SIG-M5 treated with dmso at 0.1 percent for 504 hours (cell line): ENCODE measurements around the gene PHF23.
A peak's percentile ranks its signal among the peaks of the same experiment; 100 is the strongest.
"Not testable (repeated sequence)": the region's sequence is repeated elsewhere in the genome, so short reads cannot be mapped to it uniquely, and the experiment has no call there.

Experiments used
- DNase-seq: peaks from one replicate; lab custom pipeline; 2025; ENCODE audit not compliant: unreplicated experiment; lab: John Stamatoyannopoulos, UW

The PHF23 gene

DNA sequence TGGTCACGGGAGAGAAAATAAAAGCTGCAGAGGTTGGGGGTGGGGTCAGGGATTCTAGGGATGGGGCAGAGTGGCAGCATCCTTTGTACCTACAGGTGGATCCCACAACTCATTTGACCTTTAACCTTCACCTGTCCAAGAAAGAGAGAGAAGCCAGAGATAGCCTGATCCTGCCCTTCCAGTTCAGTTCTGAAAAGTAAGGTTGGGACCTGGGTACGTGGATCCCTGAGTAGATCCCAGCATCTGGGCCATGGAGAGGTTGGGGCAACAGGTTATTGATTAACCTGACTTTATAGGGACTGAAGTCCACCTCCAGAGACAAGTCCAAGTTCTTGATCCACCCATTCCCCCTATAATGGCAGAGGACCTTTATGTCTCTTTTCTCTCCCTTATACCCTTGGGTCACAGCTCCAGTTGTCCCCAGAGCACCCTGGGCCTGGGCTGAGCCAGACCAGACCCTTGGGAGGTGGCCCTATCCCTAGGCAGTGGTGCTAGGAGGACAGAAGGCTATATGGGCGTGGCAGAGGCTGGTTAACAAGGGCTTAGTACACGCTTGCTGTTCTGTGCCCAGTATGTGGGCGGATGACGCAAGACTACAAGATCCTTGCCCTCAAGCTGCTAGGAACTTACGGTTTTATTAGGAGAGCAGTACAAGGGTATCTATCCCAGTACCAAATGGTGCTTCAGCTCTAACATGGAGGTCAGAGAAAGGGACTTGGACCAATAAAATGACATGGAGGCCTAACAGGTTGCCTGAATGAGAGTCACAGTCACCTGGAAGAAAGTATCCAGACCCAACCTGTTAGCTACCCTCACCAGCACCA lies 19.7 kb upstream of the PHF23 start:
- peak; percentile 54 for DNase-seq

DNA sequence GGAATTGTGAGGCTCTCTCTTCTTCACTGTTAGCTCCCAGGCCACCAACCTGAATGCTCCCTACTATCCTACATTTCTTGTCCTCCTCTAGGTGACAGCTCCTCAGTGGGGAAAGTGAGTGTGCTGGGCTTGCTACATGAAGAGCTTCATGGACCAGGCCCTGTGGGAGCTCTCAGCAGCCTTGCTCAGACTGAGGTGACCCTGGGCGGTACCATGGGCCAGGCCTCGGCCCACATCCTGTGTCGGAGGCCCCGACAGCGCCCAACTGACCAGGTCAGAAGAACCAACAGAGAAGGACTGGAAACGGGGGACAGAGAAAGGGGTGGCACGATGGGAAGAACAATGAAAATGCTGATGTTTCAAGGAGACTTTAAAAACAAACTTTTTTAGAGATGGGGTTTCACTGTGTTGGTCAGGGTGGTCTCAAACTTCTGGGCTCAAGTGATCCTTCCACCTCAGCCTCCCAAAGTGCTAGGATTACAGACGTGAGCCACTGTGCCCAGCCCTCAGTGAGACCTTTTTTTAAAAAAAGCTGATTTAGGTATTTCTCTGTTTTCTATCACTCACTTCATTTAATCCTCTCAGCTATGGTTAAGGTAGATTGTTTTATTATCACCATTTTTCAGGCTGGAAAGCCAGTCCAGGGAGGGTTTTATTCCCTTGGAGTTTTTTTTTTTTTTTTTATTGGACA lies 17.7 kb upstream of the PHF23 start:
- DNase-seq = no peak

DNA sequence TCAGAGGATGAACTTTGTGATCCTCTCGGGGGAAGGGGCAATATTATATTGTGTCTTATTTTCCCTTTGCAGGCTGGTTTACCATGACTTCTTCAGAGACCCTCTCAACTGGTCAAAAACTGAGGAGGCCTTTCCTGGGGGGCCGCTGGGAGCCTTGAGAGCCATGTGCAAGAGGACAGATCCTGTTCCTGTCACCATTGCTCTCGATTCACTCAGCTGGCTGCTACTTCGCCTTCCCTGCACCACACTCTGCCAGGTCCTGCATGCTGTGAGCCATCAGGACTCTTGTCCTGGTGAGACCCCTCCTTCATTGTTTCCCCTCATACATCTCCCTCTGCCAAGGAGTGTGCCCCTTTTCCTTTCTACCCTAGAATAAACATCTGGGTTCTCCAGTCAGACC lies 15.3 kb upstream of the PHF23 start:
- no peak for DNase-seq

DNA sequence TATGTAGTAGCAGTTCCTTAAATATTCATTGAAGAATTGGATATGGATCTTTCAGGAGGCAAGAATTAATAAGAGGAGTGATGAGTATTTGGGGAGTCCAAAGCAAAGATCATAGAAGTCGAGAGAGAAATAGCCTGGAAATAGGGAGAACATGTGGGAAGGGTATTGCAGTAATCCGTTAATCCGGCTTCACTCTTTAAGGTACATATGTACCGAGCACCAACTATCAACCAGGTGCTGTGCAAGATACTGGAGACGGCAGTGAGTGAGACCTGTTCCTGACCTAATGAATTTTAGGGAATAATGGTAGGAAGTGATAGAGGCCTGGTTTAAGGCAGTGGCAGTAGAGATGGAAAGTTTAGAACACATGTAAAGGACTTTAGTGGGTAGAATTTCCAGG lies 13.8 kb upstream of the PHF23 start:
- DNase-seq = no peak

DNA sequence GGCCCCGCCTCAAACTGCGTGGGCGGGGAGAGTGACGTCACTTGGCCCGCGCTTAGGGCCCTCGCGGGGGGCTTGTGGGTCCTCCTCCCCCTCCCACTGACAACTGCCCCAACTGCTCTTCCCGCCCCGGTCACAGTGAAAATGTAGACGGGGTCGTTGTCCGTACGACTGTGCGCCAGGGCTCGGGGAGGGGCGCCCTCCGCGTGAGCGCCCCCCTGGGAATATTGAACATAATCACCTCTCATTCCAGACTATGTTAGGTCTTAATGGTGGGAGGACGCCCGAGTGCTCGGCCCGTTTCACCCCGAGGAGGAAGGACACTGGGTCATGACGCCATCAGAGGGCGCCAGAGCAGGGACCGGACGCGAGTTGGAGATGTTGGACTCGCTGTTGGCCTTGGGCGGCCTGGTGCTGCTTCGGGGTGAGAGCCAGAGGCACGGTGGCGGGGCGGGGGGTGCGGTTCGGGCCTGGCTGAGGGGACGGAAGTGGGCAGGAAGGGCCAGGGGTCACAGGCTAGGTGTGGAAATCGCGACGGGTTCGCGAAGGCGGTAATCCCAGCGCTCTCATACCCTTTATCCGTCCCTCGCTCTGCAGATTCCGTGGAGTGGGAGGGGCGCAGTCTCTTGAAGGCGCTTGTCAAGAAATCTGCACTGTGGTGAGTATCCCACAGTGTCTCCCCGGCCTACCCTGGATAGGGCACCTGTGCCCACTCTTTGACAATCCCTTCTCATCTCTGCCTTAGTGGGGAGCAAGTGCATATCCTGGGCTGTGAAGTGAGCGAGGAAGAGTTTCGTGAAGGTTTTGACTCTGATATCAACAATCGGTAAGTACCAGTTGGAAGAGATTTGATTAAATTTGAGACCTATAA lies 13.2 kb upstream of the PHF23 start, which contains the start of gene ELP5:
Gene ELP5, plus strand, starts transcription at position 40 of the 868 bp plus-strand sequence. Its CDS starts 336 bp downstream, at position 376.
- DNase-seq = peak; percentile 86

DNA sequence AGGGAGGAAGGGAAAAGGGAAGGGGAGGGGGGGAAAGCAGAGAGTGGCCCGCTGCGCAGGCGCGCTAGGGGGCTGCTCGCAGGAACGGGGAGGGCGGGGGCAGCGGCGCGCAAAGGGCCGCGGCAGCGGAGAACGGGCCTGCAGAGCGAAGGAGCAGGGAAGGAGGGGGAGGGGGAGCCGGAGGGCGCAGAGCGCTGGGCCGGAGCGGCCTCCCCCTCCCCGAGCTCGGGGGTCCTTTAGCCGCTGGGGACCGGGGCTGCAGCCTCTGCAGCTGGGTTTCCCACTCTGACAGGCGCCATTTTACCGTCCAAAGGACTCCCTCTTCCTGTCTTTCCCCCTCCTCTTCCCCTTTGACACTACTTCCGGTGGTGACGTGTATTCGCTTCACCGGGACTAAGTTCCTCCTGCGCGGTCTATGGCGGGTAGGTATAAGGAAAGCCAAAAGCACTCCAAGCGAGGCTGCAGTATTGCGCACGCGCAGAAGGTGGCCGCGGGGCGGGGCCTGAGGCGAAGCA lies 12.5 kb upstream of the PHF23 start, which contains the start of gene CTDNEP1:
Gene CTDNEP1, minus strand, starts transcription at position 74 of the 515 bp plus-strand sequence. CDS start 438 bp downstream, outside the sequence.
- peak; percentile 98 for DNase-seq

DNA sequence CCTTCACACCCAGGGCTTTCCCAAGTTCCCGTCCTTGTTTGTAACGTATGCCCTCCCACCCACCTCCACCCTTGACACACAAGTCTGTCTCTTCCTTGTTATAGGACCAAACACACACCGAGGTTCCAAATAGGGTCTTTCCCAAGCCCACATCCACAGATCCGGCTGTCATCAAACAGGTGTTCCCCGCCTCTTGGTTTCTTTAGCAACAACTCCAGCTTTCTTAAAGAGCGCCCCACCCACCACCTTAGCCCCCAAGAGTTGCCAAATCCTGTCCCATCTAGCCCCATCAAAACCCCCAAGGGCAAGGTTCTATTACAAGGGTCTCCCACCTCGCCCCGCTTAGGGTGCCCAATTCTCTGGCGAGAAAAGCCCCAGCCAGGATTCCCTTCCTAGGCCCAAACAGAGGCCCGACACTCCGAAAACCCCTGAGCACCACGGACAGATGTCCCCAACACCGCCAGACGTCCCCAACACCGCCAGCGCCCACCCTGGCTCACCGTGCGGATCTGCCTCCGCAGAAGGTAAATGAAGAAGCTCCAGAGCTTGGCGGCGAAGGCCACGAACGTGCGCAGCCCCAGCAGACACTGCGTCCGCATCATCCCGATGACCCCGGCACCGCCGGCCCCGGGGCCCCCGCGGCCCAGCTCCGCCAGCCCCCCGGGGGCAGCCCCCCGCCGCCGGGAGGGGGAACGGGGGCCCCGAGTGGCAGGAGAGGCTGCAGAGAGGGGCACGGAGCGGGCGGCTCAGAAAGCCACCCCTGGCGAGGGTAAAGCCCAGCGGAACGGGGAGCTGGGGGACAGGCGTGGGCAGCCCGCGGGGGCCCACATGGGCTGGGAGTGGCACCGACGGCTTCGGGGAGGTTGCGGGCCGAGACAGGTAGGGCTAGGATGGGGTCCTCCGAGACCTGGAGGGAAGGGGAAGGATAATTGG lies 11.7 kb upstream of the PHF23 start:
- no peak for DNase-seq

DNA sequence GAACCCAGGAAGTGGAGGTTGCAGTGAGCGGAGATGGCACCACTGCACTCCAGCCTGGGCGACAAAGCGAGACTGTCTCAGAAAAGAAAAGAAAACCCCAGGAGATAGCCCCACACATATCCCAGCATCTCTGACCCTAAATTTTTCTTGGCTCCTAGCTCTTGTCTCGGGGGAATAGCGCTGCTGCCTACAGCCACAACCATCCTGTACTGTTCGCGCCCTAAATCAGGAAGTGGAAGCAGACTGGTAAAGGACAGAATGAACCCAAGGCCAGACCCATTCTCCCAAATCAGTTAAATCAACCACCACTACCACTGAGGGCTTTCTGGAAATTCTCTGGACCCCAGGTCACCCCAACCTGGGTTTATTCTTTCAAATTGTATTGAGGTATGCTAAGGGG lies 10.6 kb upstream of the PHF23 start:
- DNase-seq = peak; percentile 46

DNA sequence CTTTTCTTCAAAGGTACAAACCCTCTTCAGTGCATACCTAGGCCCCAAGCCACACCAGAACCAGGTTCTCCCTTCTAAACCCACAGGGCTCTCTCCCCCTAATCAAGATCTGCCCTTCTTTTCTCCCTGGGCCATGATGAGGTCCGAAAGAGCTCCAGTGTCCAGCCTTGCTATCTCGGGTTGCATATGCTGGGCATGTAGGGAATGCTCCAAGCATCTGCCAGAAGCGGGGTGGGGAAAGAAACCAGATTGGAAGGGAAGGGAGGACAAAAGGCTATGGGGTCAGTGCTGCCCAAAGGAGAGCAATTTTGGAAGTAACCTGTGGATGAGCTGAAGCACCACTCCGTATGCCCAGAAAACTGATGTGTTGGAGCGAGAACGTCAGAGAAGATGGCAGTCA lies 10.0 kb upstream of the PHF23 start:
- DNase-seq = no peak

DNA sequence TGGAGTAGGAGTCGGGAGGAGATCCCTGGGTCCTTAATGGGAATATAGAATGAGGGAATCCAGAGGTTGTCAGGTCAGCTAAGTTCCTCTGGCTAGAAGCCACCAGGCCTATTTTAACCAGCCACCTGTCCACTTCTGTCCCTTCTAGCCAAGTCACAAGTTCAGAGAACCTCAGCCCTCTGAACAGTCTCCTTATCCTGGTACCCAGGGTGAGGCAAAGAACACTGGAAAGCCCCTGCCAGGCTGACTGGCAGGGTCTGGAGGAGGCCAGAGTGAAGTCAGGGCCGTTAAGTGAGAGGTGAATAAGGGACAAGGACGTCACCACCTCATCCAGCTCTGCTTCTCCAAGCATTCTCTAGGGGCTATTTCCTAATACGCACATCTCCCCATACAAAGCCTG lies 9.5 kb upstream of the PHF23 start:
- no peak for DNase-seq

DNA sequence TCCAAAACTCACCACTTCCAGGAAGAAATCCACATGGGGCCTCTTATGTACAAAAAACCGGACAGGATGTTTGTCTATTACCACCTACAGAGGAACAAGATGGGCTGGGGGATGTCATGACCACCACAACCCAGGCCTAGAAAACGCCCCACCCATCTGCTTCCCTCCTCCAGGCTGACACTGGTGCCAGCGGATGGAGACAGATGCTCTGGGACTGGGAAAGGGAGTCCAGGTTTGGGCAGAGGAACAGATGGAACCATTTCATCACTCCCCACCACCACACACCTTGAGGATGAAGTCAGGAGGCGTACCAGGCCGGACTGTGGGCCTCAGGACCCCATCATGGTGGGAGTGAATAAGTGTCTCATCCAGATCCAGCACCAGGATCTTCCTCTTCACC lies 7.5 kb upstream of the PHF23 start:
- DNase-seq = no peak

DNA sequence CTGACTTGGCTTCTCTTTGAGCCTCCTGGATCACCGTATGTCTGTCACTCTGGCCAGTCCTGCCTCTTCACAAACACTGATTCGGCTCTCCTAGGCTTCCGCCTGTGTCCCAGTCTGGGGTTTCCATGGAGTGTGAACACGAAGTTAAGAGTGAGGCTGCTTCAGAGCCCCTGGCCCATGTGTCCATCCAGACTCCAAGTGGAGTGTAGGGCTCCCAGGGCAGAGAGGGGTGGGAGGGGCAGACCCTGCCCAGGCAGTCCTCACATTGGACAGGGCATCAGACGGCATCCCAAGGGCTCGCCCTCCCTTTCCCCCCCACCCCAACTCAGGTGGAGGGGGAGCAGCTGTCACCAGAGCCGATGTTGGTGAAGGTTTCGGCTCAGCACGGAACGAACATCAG lies 4.6 kb upstream of the PHF23 start:
- not testable (repeated sequence) for DNase-seq

DNA sequence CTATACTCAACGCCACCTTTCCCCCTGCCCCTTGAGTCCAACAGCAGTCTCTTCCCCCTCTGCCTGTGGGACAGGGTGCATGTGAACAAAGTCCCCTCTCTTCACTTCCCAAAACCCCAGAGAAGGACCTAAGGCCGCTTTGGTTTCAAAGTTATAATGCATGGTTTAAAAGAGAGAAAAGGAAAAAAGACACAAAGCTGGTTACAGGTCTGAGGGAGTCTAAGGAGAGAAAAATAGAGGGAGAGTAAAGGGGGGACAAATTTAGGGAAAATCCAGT lies 4.1 kb upstream of the PHF23 start:
- no peak for DNase-seq

DNA sequence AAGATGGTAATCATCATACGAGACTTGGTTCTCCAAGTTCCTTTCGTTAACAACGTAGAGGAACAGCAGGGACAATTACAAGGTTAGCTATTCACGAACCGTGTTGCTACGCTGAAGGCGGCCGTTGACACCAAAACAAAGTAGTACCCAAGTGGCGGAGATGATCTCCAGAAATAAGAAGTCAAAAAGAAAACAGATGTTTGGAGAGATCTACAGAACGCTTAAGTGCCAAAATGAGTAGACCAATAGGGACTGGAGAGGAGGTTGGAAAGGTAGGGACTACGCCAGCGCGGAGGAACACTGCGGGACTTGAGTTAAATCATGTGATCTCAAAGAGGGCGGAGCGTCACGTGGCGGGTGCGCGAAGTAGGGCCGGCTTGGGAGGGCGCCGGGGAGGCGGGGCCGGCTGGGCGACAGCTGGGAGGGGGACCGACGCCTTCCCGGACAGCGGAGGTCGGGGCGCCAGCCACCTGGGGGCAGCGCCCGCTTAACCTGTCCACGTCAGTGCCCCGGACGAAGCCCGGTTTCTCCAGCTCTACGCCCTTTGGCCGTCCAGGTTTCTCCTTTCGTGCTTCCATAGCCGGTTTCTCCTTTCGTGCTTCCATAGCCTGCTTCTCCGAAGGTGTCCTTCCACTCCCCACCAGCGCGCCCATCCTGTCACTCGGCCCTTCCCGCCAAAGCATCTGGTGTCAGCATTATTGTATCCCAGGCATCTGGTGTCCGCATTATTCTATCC lies 3.6 kb upstream of the PHF23 start:
- DNase-seq = peak; percentile 86

DNA sequence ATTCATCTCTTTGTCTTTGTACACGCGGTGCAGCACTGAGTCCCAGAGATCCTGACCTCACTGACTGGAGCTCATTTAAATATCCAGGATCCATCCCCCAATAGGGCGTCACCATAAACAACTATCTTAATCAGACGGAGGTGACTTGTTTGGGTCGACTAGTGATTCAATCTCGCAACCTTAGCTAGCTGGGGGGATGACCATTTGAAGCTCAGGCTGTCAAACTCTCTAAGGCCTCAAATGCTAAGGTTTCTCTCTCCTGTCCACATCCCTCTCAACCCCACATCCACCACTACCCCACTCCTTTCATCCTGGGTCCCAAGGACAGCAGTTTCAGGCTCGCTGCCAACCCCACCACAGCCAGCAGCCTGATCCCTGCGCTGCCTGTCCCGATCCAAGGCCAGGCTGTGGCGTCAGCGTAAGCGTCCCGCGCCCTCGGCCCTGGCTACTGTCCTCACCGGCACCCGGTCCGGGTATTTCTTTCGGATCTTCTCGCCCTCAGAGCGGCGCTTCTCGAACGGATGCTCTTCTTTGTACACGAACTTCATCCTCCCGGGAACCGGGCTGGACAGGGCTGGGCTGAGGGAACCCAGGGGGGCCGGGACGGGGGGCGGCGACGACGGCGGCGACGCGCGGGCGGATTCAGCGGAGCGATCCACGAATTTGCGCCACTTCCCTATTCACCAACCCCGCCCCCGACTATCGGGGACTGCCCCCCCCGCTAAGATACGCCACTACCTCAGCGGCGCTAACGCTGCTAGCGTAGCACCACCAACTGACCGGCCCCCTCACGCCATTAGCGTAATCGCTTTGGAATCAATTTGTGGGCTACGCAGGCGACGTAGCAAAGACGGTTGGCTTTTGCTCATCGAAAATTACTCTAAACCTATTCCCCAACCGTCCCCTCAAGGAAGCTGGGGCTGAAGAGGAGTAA lies 2.8 kb upstream of the PHF23 start, which contains the start of gene GABARAP:
Gene GABARAP, minus strand, starts transcription at position 667 of the 934 bp plus-strand sequence. Its CDS starts 119 bp downstream, at position 548.
- DNase-seq = peak; percentile 83

DNA sequence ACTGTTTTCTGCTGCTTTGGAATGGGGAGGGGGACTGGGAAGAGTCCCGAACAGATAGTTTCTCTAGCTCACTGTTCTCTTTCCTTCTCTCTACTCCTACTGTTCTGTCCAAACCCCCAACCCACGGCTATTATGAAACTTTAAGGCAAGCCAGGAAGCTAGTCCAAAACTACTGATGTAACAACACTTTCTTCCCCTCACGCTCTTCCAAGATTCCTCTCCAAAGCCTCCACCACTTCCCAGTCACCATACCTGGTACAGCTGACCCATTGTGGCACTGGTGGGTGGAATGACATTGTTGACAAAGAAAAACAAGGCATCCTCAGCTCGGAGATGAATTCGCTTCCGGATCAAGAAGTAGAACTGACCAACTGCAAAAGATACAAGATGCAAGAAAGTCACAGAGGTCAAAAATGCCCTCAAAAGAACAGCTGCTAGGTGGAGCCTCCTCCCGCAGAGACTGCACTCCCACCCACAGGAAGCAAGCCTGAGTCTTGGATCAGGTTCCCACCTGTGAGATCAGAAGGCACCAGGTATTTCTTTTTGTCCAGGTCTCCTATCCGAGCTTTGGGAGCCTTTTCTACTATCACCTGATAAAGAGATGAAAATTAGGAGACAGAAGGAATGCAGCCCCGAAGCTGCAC lies 2.0 kb upstream of the PHF23 start:
- no peak for DNase-seq

DNA sequence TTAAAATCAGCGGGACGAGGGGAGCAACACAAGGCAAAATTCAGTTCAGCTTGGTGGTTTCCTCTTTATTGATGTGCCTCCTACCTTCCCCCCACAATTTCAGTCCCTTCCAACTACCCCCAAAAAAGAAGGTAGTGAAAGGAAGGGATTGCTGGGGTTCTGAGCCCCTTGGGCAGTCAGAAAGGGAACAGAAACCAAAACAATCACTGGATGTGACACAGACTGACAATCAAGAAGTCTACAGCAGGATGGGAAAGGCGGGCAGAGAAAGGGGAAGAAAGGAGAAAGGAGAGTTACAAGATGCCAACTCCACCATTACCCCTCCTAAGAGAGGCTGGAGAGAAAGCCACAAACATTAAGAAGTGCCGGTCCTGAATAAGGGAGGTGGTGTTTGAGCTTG lies 1.1 kb upstream of the PHF23 start:
- peak; percentile 88 for DNase-seq
